CD14-positive monocyte (primary cell): ENCODE data around the gene TRIM44. TPM values are rescaled to one million over a fixed set of nuclear protein-coding genes. Genes with fewer than 3 reads are reported as not detected.

ENCODE experiments used
- DNase-seq, 3 donors: peaks; one replicate each; pipeline ENCODE4 v3.0.0-alpha.2; 2011 to 2022
- H2AFZ ChIP-seq: 2 replicates; pipeline ENCODE4 v1.6.0; 2012; ENCODE audit warnings: mild to moderate bottlenecking, low read depth, low read length, inconsistent platforms; ENCODE audit not compliant: insufficient read depth, poor library complexity, severe bottlenecking
- H3K27ac ChIP-seq, 2 donors: 1 replicate in 1 of 2; 2 replicates in 1 of 2; pipeline ENCODE4 v1.5.1; 2012 to 2013; ENCODE audit warnings: low read length in 2 of 2, control low read depth in 1 of 2, inconsistent platforms in 1 of 2, low read depth in 1 of 2, mild to moderate bottlenecking in 1 of 2
- H3K27me3 ChIP-seq, 2 donors: one replicate each; pipeline versions ENCODE4 v1.6.0 to v1.6.1; 2011 to 2013; ENCODE audit warnings: low read length in 2 of 2; ENCODE audit not compliant: control insufficient read depth in 2 of 2, insufficient read depth in 2 of 2
- H3K36me3 ChIP-seq, 2 donors: replicated peaks in 1 of 2; 1 replicate in 1 of 2; 2 replicates in 1 of 2; pipeline versions ENCODE4 v1.5.1 to v1.6.1; 2012 to 2013; ENCODE audit warnings: low read length in 2 of 2, control low read depth in 1 of 2, inconsistent platforms in 1 of 2, mild to moderate bottlenecking in 1 of 2; ENCODE audit not compliant: insufficient read depth in 2 of 2, control insufficient read depth in 1 of 2
- H3K4me1 ChIP-seq, 2 donors: 1 replicate in 1 of 2; 2 replicates in 1 of 2; pipeline versions ENCODE4 v1.5.1 to v1.6.1; 2012 to 2013; ENCODE audit warnings: low read length in 2 of 2, control low read depth in 1 of 2, inconsistent platforms in 1 of 2, mild to moderate bottlenecking in 1 of 2, moderate library complexity in 1 of 2; ENCODE audit not compliant: insufficient read depth in 2 of 2, control insufficient read depth in 1 of 2
- H3K4me2 ChIP-seq: replicated peaks from 2 replicates; pipeline ENCODE3; 2012; ENCODE audit warnings: low read length, moderate library complexity, mild to moderate bottlenecking; ENCODE audit not compliant: poor library complexity, severe bottlenecking; ENCODE audit errors: extremely low read depth
- H3K4me3 ChIP-seq, 3 experiments: fragments of 200-600 bp in 1 of 3; sonication (generic) in 1 of 3; replicated peaks in 1 of 3; 1 replicate in 2 of 3; 2 replicates in 1 of 3; pipeline ENCODE4 v1.5.1; 2011 to 2013; ENCODE audit warnings: low read length in 3 of 3, mild to moderate bottlenecking in 3 of 3, control low read depth in 2 of 3, low read depth in 2 of 3, inconsistent platforms in 1 of 3, moderate library complexity in 1 of 3
- H3K79me2 ChIP-seq: 2 replicates; pipeline ENCODE4 v1.6.0; 2012; ENCODE audit warnings: mild to moderate bottlenecking, control low read depth, inconsistent platforms, low read length, moderate library complexity; ENCODE audit not compliant: insufficient read depth
- H3K9ac ChIP-seq: 2 replicates; pipeline ENCODE4 v1.6.0; 2017; ENCODE audit warnings: low read length, mild to moderate bottlenecking; ENCODE audit not compliant: insufficient read depth, poor library complexity, severe bottlenecking
- H3K9me3 ChIP-seq, 2 donors: replicated peaks in 1 of 2; 1 replicate in 1 of 2; 2 replicates in 1 of 2; pipeline versions ENCODE4 v1.5.1 to v1.6.1; 2012 to 2013; ENCODE audit warnings: low read length in 2 of 2, control low read depth in 1 of 2; ENCODE audit not compliant: control insufficient read depth in 1 of 2, insufficient read depth in 1 of 2
- H4K20me1 ChIP-seq: 2 replicates; pipeline ENCODE4 v1.6.0; 2012; ENCODE audit warnings: mild to moderate bottlenecking, low read length, control low read depth, moderate library complexity; ENCODE audit not compliant: insufficient read depth
- H3K27ac Mint-ChIP-seq, 7 donors: one replicate each; pipeline ENCODE4 v1.8.0; 2020; ENCODE audit warnings: mild to moderate bottlenecking in 7 of 7, mixed read lengths in 7 of 7, moderate library complexity in 6 of 7, inconsistent platforms in 2 of 7
- H3K27me3 Mint-ChIP-seq, 3 donors: one replicate each; pipeline ENCODE4 v1.8.0; 2021 to 2022; ENCODE audit warnings: low read depth in 3 of 3, mild to moderate bottlenecking in 3 of 3, mixed read lengths in 3 of 3, moderate library complexity in 3 of 3, inconsistent platforms in 1 of 3
- H3K36me3 Mint-ChIP-seq, 2 donors: one replicate each; pipeline ENCODE4 v1.8.0; 2020; ENCODE audit warnings: mixed read lengths in 2 of 2, inconsistent platforms in 1 of 2, mild to moderate bottlenecking in 1 of 2
- H3K4me1 Mint-ChIP-seq: one replicate; pipeline ENCODE4 v1.8.0; 2020; ENCODE audit warnings: mild to moderate bottlenecking, mixed read lengths
- H3K4me3 Mint-ChIP-seq, 2 donors: one replicate each; pipeline ENCODE4 v1.8.0; 2020; ENCODE audit warnings: mild to moderate bottlenecking in 2 of 2, mixed read lengths in 2 of 2, moderate library complexity in 1 of 2
- H3K9me3 Mint-ChIP-seq, 7 donors: one replicate each; pipeline ENCODE4 v1.8.0; 2020 to 2022; ENCODE audit warnings: mixed read lengths in 7 of 7, mild to moderate bottlenecking in 6 of 7, moderate library complexity in 6 of 7, inconsistent platforms in 2 of 7
- CTCF ChIP-seq: fragments of 200-600 bp; IDR thresholded peaks from one replicate; pipeline ENCODE4 v1.8.0; 2022; ENCODE audit warnings: antibody characterized with exemption, mild to moderate bottlenecking
- WGBS: methylation state at CpG from one replicate; pipeline ENCODE4 v1.1.5; 2013; ENCODE audit warnings: missing lambda C conversion rate; ENCODE audit not compliant: insufficient coverage; 5-methylcytosine and 5-hydroxymethylcytosine counted together
- intact Hi-C, 2 donors: fragments of 100-400 bp; cut with micrococcal nuclease; formaldehyde crosslinking; loops; one replicate each; pipeline versions ENCODE4 v1.15.0 to v1.15.1; 2023
- polyA plus RNA-seq, 3 donors: library from polyadenylated mRNA; depleted of rRNA in 1 of 3; unstranded in 2 of 3; stranded (reverse) in 1 of 3; fragments of 300-500 nt in 2 of 3; fragments of >200 nt in 1 of 3; fragmentation: Illumina TruSeq in 2 of 3; gene quantifications; 1 replicate in 2 of 3; 2 replicates in 1 of 3; pipeline ENCODE4 v1.2.3, GENCODE V29; 2012 to 2021

Gene TRIM44
- polyA plus RNA-seq, 3 donors = 25.3 to 47.1 (median 45.9) TPM

- H3K9me3 ChIP-seq = no peaks in the 10 kb centered on the region
- H3K27me3 ChIP-seq = no peaks in the 10 kb centered on the region
- no peaks in the 10 kb centered on the region for H3K36me3 ChIP-seq
- no peaks in the 10 kb centered on the region for H3K9me3 Mint-ChIP-seq
- peaks cover 0 to 2% (median 1%) of the 10 kb centered on the region in 3 donors for H3K27me3 Mint-ChIP-seq
- H3K4me2 ChIP-seq = no peak overlapping the region
- H3K4me1 ChIP-seq = peaks cover 9% of the 10 kb centered on the region in 2 donors
- peaks cover 10% of the 10 kb centered on the region for H3K4me1 Mint-ChIP-seq
- peak overlapping the region in 3 of 7 donors; percentile 22 to 58 (median 30) for H3K27ac Mint-ChIP-seq
- no peaks in the 10 kb centered on the region for H3K36me3 Mint-ChIP-seq
- H2AFZ ChIP-seq = peak overlapping the region; percentile 34
- no peak overlapping the region for H3K9ac ChIP-seq
- H3K27ac ChIP-seq = no peak overlapping the region
- H3K4me3 Mint-ChIP-seq = peak overlapping the region in 1 of 2 donors; percentile 78
- WGBS = 7% methylated on average over 3 of the region's 6 CpGs
- no peak overlapping the region for H3K4me3 ChIP-seq
- no peaks in the 10 kb centered on the region for H3K79me2 ChIP-seq
- no peak for TF ChIP-seq CTCF
- DNase-seq = peak in 1 of 3 donors; percentile 11
- intact Hi-C loops = no loop called here
- H4K20me1 ChIP-seq = no peaks in the 10 kb centered on the region
Measured at GRCh38 chr11:35852056-35852455, 189.5 kb downstream of the TRIM44 start.

GRCh38 chr11:35853971-35854370 lies 191.4 kb downstream of the TRIM44 start:
- no peaks in the 10 kb centered on the region for H3K36me3 Mint-ChIP-seq
- Histone ChIP-seq H3K79me2 (no peaks in the 10 kb centered on the region), H4K20me1 (no peaks in the 10 kb centered on the region), H3K4me2 (no peak overlapping the region), H3K27me3 (no peaks in the 10 kb centered on the region), H3K9me3 (no peaks in the 10 kb centered on the region), H3K4me1 (peaks cover 9% of the 10 kb centered on the region in 2 donors), H2AFZ (no peak overlapping the region), H3K9ac (no peak overlapping the region), H3K4me3 (no peak overlapping the region), H3K36me3 (no peaks in the 10 kb centered on the region), H3K27ac (no peak overlapping the region)
- DNase-seq = no peak
- TF ChIP-seq CTCF = no peak
- peaks cover 1 to 2% (median 1%) of the 10 kb centered on the region in 3 donors for H3K27me3 Mint-ChIP-seq
- H3K4me1 Mint-ChIP-seq = peaks cover 10% of the 10 kb centered on the region
- H3K4me3 Mint-ChIP-seq = no peak overlapping the region
- H3K9me3 Mint-ChIP-seq = no peaks in the 10 kb centered on the region
- WGBS = no CpG with 5 or more reads among the region's 5 CpGs
- intact Hi-C loops = no loop called here
- H3K27ac Mint-ChIP-seq = no peak overlapping the region
